GM18517 (cell line): ENCODE data around the gene LIPC.

Experiments used
- ATAC-seq: cut with Tn5 transposase; IDR thresholded peaks from one replicate; pipeline ENCODE4 v1.9.1; 2021; ENCODE audit warnings: mild to moderate bottlenecking, moderate library complexity; ENCODE audit not compliant: unreplicated experiment

The LIPC gene

GRCh38 chr15:58453931-58454793 is 22.4 kb downstream of the LIPC start:
- no peak for ATAC-seq

GRCh38 chr15:58454950-58455401 is 23.2 kb downstream of the LIPC start:
- no peak for ATAC-seq

GRCh38 chr15:58457466-58457965 is 25.7 kb downstream of the LIPC start:
- peak; percentile 57 for ATAC-seq

- ATAC-seq: no peak
Observed at GRCh38 chr15:58458076-58458475, 26.3 kb downstream of the LIPC start.

- no peak for ATAC-seq
Observed at GRCh38 chr15:58459045-58459444, 27.3 kb downstream of the LIPC start.

GRCh38 chr15:58459560-58459959 is 27.8 kb downstream of the LIPC start:
- no peak for ATAC-seq

- no peak for ATAC-seq
Observed at GRCh38 chr15:58460116-58460790, 28.5 kb downstream of the LIPC start.

GRCh38 chr15:58460872-58461271 is 29.1 kb downstream of the LIPC start:
- ATAC-seq: no peak

- ATAC-seq: no peak
Observed at GRCh38 chr15:58462547-58462946, 30.8 kb downstream of the LIPC start.

GRCh38 chr15:58462973-58463663 is 31.3 kb downstream of the LIPC start:
- no peak for ATAC-seq

GRCh38 chr15:58463815-58464650 is 32.2 kb downstream of the LIPC start:
- no peak for ATAC-seq

- ATAC-seq: no peak
Observed at GRCh38 chr15:58465070-58465469, 33.3 kb downstream of the LIPC start.

GRCh38 chr15:58465866-58466517 is 34.2 kb downstream of the LIPC start:
- ATAC-seq: no peak

GRCh38 chr15:58466566-58466965 is 34.8 kb downstream of the LIPC start:
- no peak for ATAC-seq

GRCh38 chr15:58467121-58467721 is 35.4 kb downstream of the LIPC start:
- no peak for ATAC-seq

GRCh38 chr15:58467722-58468423 is 36.1 kb downstream of the LIPC start:
- no peak for ATAC-seq

- ATAC-seq: no peak
Observed at GRCh38 chr15:58469432-58470353, 37.9 kb downstream of the LIPC start.

GRCh38 chr15:58471348-58471747 is 39.6 kb downstream of the LIPC start:
- no peak for ATAC-seq
